HepG2 (cell line): ENCODE data around the gene USP34. TPM values are rescaled to one million over a fixed set of nuclear protein-coding genes. Genes with fewer than 3 reads are reported as not detected.

ENCODE experiments used
- ATF6 ChIP-seq: sonication (generic); formaldehyde crosslinking; conservative IDR thresholded peaks from 2 replicates; pipeline ENCODE4 v1.4.0; 2020; ENCODE audit warnings: missing genetic modification reagents
- CSRNP2 ChIP-seq: sonication (generic); formaldehyde crosslinking; conservative IDR thresholded peaks from 2 replicates; pipeline ENCODE4 v1.8.0; 2022; ENCODE audit warnings: low read depth, missing genetic modification reagents
- MAZ ChIP-seq, 2 experiments: sonication (generic) in 1 of 2; formaldehyde crosslinking in 1 of 2; IDR thresholded peaks; 2 replicates each; pipeline versions ENCODE4 v1.5.0 to v1.6.1; 2012 to 2020; ENCODE audit warnings: low read depth in 2 of 2, mild to moderate bottlenecking in 2 of 2, borderline replicate concordance in 1 of 2, improper control_type of control experiment in 1 of 2, low read length in 1 of 2, missing genetic modification reagents in 1 of 2, moderate library complexity in 1 of 2
- PBX3 ChIP-seq: sonication (generic); formaldehyde crosslinking; IDR thresholded peaks from 2 replicates; pipeline ENCODE4 v1.8.1; 2023; ENCODE audit warnings: missing genetic modification reagents, inconsistent platforms, borderline replicate concordance
- polyA plus RNA-seq, 8 experiments: library from polyadenylated mRNA; depleted of rRNA in 3 of 8; stranded (reverse) in 7 of 8; unstranded in 1 of 8; fragments of >200 nt; fragmentation: Illumina TruSeq in 4 of 8; extraction: Trizol in 4 of 8; gene quantifications; 2 replicates each; pipeline versions ENCODE4 v1.2.1 to v1.2.3, GENCODE V29; 2011 to 2016; ENCODE audit warnings: low read depth in 4 of 8, missing spikeins in 1 of 8, mixed read lengths in 1 of 8; ENCODE audit not compliant: insufficient read depth in 1 of 8
- total RNA-seq, 5 experiments: library from RNA; depleted of rRNA; stranded (reverse); fragments of >200 nt; fragmentation: Illumina TruSeq; extraction: Trizol; gene quantifications; 2 replicates each; pipeline ENCODE4 v1.2.3, GENCODE V29; 2016; ENCODE audit warnings: low read depth in 1 of 5
- TF ChIP-seq, protein P1 (sequence below): sonication (generic); formaldehyde crosslinking; IDR thresholded peaks from 2 replicates; pipeline ENCODE4 v1.8.1; 2022; ENCODE audit warnings: low read depth, mild to moderate bottlenecking, missing genetic modification reagents
- TF ChIP-seq, protein P2 (sequence below): sonication (generic); formaldehyde crosslinking; IDR thresholded peaks from 2 replicates; pipeline ENCODE4 v1.5.1; 2020; ENCODE audit warnings: mild to moderate bottlenecking, missing genetic modification reagents, moderate library complexity

USP34 gene
- total and polyA plus RNA-seq, 2 of the 13 experiments (the other 11 are each of a cell fraction or from before 2014, with no cell fraction given): 99.2 to 100 TPM

GRCh38 chr2:61172671-61173070 lies 298.2 kb downstream of the USP34 start (continued):
- no peak for TF ChIP-seq ATF6 (CRISPR knock-in tag)
- TF ChIP-seq, protein P1, sequence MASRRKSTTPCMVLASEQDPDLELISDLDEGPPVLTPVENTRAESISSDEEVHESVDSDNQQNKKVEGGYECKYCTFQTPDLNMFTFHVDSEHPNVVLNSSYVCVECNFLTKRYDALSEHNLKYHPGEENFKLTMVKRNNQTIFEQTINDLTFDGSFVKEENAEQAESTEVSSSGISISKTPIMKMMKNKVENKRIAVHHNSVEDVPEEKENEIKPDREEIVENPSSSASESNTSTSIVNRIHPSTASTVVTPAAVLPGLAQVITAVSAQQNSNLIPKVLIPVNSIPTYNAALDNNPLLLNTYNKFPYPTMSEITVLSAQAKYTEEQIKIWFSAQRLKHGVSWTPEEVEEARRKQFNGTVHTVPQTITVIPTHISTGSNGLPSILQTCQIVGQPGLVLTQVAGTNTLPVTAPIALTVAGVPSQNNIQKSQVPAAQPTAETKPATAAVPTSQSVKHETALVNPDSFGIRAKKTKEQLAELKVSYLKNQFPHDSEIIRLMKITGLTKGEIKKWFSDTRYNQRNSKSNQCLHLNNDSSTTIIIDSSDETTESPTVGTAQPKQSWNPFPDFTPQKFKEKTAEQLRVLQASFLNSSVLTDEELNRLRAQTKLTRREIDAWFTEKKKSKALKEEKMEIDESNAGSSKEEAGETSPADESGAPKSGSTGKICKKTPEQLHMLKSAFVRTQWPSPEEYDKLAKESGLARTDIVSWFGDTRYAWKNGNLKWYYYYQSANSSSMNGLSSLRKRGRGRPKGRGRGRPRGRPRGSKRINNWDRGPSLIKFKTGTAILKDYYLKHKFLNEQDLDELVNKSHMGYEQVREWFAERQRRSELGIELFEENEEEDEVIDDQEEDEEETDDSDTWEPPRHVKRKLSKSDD (CRISPR knock-in tag): no peak
- TF ChIP-seq MAZ (IDR thresholded peaks at IDR 0.05; ENCODE audit: borderline replicate concordance, low read depth, low read length): no peak
- no peak for TF ChIP-seq MAZ (CRISPR knock-in tag; IDR thresholded peaks at IDR 0.05; ENCODE audit: low read depth)
- no peak for TF ChIP-seq CSRNP2 (CRISPR knock-in tag)
- TF ChIP-seq PBX3 (CRISPR knock-in tag): no peak
- TF ChIP-seq, protein P2, sequence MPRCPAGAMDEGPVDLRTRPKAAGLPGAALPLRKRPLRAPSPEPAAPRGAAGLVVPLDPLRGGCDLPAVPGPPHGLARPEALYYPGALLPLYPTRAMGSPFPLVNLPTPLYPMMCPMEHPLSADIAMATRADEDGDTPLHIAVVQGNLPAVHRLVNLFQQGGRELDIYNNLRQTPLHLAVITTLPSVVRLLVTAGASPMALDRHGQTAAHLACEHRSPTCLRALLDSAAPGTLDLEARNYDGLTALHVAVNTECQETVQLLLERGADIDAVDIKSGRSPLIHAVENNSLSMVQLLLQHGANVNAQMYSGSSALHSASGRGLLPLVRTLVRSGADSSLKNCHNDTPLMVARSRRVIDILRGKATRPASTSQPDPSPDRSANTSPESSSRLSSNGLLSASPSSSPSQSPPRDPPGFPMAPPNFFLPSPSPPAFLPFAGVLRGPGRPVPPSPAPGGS (CRISPR knock-in tag): no peak
